Cardiac muscle cell (in vitro differentiated cells and primary cell): Measurements from ENCODE around the gene MISP3. TPM values are rescaled to one million over a fixed set of nuclear protein-coding genes. Genes with fewer than 3 reads are reported as not detected.

Source experiments
- DNase-seq, 2 donors: peaks; one replicate each; pipeline versions ENCODE4 v3.0.0 to v3.0.0-alpha.2; 2010 to 2017; ENCODE audit warnings: low read depth in 1 of 2, low spot score in 1 of 2
- H3K27ac ChIP-seq: fragments of 200-600 bp; sonication (generic); 2 replicates; pipeline ENCODE4 v1.5.1; 2016
- H3K27me3 ChIP-seq: fragments of 200-600 bp; sonication (generic); 2 replicates; pipeline ENCODE4 v1.6.0; 2016; ENCODE audit warnings: control low read depth
- H3K36me3 ChIP-seq: fragments of 200-600 bp; sonication (generic); 2 replicates; pipeline ENCODE4 v1.5.1; 2016; ENCODE audit warnings: control low read depth
- H3K4me1 ChIP-seq: fragments of 200-600 bp; sonication (generic); 2 replicates; pipeline ENCODE4 v1.8.1; 2017; ENCODE audit warnings: low read depth, mild to moderate bottlenecking, mixed run types
- H3K4me3 ChIP-seq: fragments of 200-600 bp; sonication (generic); 2 replicates; pipeline ENCODE4 v1.5.1; 2016; ENCODE audit warnings: mild to moderate bottlenecking
- H3K9me3 ChIP-seq: fragments of 200-600 bp; sonication (generic); 2 replicates; pipeline ENCODE4 v1.5.1; 2017; ENCODE audit warnings: low read depth, mild to moderate bottlenecking, control low read depth
- CTCF ChIP-seq: IDR thresholded peaks from 2 replicates; pipeline ENCODE4 v1.5.1; 2012; ENCODE audit warnings: low read depth, mild to moderate bottlenecking, low read length
- polyA plus RNA-seq: library from polyadenylated mRNA; unstranded; fragments of >200 nt; fragmentation: Nextera tagmentation; extraction: Ambion mirVana; gene quantifications from 2 replicates; pipeline ENCODE4 v1.2.1, GENCODE V29; 2016
- total RNA-seq: library from RNA; depleted of rRNA; stranded (reverse); fragments of >200 nt; gene quantifications from 2 replicates; pipeline ENCODE4 v1.2.3, GENCODE V29; 2016

Gene MISP3
- total and polyA plus RNA-seq, 2 experiments from 2014 or later = 19.4 to 23.2 TPM

DNA sequence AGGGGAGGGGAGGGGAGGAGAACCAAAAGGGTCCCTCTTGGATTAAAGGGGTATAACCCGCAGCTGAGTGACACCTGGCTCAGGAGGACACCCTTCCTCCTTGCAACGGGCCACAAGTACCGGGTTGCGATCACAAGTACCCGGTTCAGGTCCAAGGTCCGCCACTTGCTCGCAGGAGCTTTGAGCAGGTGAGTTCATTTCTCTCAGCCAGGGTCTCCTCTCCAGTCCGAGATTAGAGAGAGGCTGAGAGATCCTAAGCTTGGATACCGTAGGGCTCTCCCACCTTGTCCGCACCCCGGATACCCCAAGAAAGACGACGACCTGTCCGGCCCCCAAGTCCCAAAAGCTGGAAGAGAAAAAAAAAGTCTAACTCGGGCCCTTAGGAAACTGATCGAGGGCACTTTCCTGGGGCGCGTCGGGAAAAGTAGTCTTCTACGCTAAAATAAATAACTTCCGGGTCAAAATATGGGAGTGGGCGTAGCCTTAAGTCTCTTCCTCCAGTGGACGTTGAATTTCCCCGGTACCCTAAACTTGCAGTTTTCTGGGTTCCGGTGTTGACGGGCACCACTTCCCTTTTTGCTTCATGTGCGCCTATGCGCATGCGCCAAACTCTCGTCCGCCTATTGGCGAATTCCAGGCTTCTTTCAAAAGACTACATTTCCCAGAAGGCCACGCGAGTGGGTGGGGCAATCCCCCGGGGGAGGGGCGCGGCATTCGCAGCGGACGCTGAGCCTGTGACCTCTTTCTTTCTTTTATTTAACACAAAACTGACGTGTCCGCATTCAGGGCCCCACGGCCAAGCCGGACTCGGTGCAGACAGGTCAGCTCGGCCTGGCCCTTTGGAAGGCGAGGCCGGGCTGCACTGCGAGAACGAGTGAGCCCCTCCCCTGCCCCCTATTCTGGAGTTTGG, 8.6 kb downstream of the MISP3 start:
- peaks cover 9% of the 10 kb centered on the region for H3K4me1 ChIP-seq
- H3K27me3 ChIP-seq = no peaks in the 10 kb centered on the region
- DNase-seq = peak; percentile 99 to 100
- H3K36me3 ChIP-seq = no peaks in the 10 kb centered on the region
- H3K27ac ChIP-seq = peak overlapping the region; percentile 74
- no peak for TF ChIP-seq CTCF
- H3K4me3 ChIP-seq = peak overlapping the region; percentile 69
- H3K9me3 ChIP-seq = no peaks in the 10 kb centered on the region

DNA sequence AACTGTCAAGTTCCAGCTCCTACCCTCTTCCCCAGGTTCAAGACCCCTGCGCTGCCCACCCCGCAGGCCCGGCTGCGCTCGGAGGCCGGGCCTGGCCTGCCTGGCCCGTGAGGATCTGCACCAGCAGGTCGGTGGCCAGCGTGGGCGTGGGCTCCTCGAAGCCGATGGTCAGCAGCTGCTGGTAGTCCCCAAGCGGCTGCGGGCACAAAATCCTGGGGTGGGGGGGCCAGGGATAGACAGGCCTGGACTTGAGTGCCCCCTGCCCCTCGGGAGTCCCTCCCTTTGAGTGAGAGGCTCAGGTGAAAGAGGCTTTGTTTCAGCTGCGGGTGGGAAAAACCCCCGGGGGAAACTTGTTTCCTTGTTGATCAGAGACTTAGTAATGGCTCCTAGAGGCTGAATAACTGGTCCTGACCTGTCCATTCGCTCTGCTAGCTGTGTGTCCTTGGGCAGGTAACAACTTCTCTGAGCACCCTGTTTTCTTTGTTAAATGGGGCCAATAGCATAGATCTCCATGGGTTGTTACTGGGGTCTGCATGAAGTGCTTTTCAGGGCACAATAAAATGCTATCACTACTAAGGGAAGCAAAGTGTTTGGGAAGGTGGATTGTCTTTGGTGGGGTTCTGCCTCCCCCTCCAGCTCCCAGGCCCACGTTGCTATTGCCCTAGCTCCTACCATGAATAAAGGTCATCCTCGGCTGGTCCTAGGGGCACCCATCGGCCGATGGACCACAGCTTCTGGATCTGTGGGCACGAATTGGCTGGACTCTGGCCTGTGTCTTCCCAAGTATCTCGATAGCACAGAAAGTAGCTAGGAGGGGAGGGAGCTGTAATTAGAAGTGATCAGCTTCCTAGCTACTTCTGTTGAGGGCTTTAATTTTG, 9.4 kb downstream of the MISP3 start:
- Histone ChIP-seq H3K36me3 (no peaks in the 10 kb centered on the region), H3K27ac (peak overlapping the region; percentile 74), H3K9me3 (no peaks in the 10 kb centered on the region), H3K27me3 (no peaks in the 10 kb centered on the region), H3K4me1 (peaks cover 9% of the 10 kb centered on the region), H3K4me3 (peak overlapping the region; percentile 69)
- TF ChIP-seq CTCF = no peak
- DNase-seq = no peak

DNA sequence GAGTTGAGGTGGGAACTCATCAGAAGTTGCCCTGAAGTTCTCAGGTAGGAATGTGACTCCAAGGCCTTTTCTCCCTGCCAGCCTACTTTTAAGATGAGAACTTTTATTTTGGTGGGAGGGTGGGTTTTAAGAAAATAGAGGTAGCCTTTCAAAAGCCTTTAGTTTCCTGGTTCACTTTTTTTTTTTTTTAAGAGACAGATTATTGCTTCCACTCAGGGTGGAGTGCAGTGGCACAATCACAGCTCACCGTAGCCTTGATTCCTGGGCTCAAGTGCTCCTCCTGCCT, 10.0 kb downstream of the MISP3 start:
- Histone ChIP-seq H3K9me3 (no peaks in the 10 kb centered on the region), H3K4me1 (peaks cover 9% of the 10 kb centered on the region), H3K27ac (no peak overlapping the region), H3K4me3 (no peak overlapping the region), H3K27me3 (no peaks in the 10 kb centered on the region), H3K36me3 (no peaks in the 10 kb centered on the region)
- DNase-seq = no peak
- no peak for TF ChIP-seq CTCF

DNA sequence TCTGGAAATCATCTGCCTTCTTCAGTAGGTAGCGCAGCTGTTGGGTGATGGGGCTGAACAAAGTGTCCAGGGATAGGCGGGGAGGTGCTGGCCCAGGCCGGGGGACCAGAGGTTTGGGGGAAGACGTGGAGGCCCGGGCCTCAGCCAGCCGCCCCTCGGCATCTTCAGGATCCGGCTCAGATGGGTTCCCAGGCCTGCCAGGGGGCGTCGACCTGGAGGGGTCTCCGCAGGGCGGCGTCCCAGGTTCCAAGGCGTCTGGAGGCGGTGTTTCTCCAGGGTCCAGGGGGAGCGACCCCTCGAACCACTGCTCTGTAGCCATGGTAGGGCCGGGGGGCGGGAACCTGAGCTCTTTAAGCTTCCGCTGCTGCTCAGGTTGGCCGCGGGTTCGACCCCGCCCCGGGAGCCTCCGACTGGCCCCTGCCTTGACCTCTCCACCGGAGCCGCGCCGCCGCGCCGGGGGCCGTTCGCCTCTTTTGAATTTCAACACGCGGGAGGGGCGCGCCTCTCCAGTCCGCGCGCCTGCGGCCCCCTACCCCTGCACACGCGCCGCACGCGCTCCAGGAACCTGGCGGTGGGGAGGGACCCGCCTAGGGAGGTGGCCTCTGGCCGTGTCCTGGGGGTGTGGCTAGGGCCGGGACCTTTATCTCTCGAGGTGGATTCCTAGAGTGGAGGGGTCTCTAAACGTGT, 12.9 kb downstream of the MISP3 start, which contains the start of gene C19orf67:
Gene C19orf67 (minus strand): TSS at position 475 of the 687 bp plus-strand sequence. CDS start 156 bp downstream, at position 319.
- no peaks in the 10 kb centered on the region for H3K27me3 ChIP-seq
- no peak for DNase-seq

More for the DNA sequence above, 12.9 kb downstream of the MISP3 start, which contains the start of gene C19orf67:
- Histone ChIP-seq H3K27ac (no peak within 1 kb of the TSS), H3K36me3 (peaks cover 8% of the 10 kb centered on the region), H3K4me3 (peak within 1 kb of the TSS; percentile 7), H3K4me1 (peaks cover 6% of the 10 kb centered on the region), H3K9me3 (no peaks in the 10 kb centered on the region)
- TF ChIP-seq CTCF = no peak
